GM12873 (cell line): Measurements from ENCODE around the gene MTHFR.

Source experiments
- CTCF ChIP-seq: IDR thresholded peaks from 2 replicates; pipeline ENCODE4 v1.5.1; 2012; ENCODE audit warnings: low read depth, mild to moderate bottlenecking, moderate library complexity, low read length, control low read depth; ENCODE audit not compliant: insufficient read depth; ENCODE audit errors: missing control alignments

The MTHFR gene

GRCh38 chr1:11800391-11800755 lies 5.4 kb downstream of the MTHFR start:
- TF ChIP-seq CTCF: no peak

- no peak for TF ChIP-seq CTCF
These were observed 5.9 kb downstream of the MTHFR start for GRCh38 chr1:11799896-11800295.

GRCh38 chr1:11799099-11799498 lies 6.7 kb downstream of the MTHFR start:
- no peak for TF ChIP-seq CTCF

GRCh38 chr1:11797525-11798216 lies 8.1 kb downstream of the MTHFR start:
- TF ChIP-seq CTCF: no peak

GRCh38 chr1:11796036-11796828 lies 9.5 kb downstream of the MTHFR start:
- no peak for TF ChIP-seq CTCF

- TF ChIP-seq CTCF: no peak
These were observed 10.4 kb downstream of the MTHFR start for GRCh38 chr1:11795238-11795890.
